Measurements from ENCODE around the gene SRPX. TPM values are rescaled to one million over a fixed set of nuclear protein-coding genes. Genes with fewer than 3 reads are reported as not detected.

SRPX gene
- total RNA-seq, 1 donor = 0.10 TPM

GRCh38 chrX:38221391-38221929 is 789 bp upstream of the SRPX start:
- peaks cover 21% of the 10 kb centered on the region for H3K27me3 ChIP-seq (ENCODE audit: insufficient read depth, low read length)
- no peaks in the 10 kb centered on the region for H3K9me3 ChIP-seq (ENCODE audit: low read depth, low read length)

GRCh38 chrX:38220024-38220414 is 652 bp downstream of the SRPX start:
- H3K4me3 ChIP-seq (ENCODE audit: low read length) = no peak overlapping the region
- H3K27me3 ChIP-seq (ENCODE audit: insufficient read depth, low read length) = peaks cover 18% of the 10 kb centered on the region
- H3K9me3 ChIP-seq (ENCODE audit: low read depth, low read length) = no peaks in the 10 kb centered on the region
- H3K4me1 ChIP-seq (ENCODE audit: insufficient read depth, low read length) = peaks cover 6% of the 10 kb centered on the region

More at GRCh38 chrX:38221391-38221929, 789 bp upstream of the SRPX start:
- Histone ChIP-seq H3K4me1 (ENCODE audit: insufficient read depth, low read length) (peaks cover 6% of the 10 kb centered on the region), H3K4me3 (ENCODE audit: low read length) (no peak overlapping the region)

- peaks cover 14% of the 10 kb centered on the region for H3K27me3 ChIP-seq (ENCODE audit: insufficient read depth, low read length)
- no peaks in the 10 kb centered on the region for H3K9me3 ChIP-seq (ENCODE audit: low read depth, low read length)
- peaks cover 6% of the 10 kb centered on the region for H3K4me1 ChIP-seq (ENCODE audit: insufficient read depth, low read length)
- H3K4me3 ChIP-seq (ENCODE audit: low read length) = no peak overlapping the region
Measured at GRCh38 chrX:38216642-38217041, 4.0 kb downstream of the SRPX start.

- Histone ChIP-seq H3K27me3 (ENCODE audit: insufficient read depth, low read length) (peaks cover 12% of the 10 kb centered on the region), H3K4me3 (ENCODE audit: low read length) (no peak overlapping the region), H3K9me3 (ENCODE audit: low read depth, low read length) (no peaks in the 10 kb centered on the region), H3K4me1 (ENCODE audit: insufficient read depth, low read length) (no peaks in the 10 kb centered on the region)
Measured at GRCh38 chrX:38214551-38215531, 5.8 kb downstream of the SRPX start.

- H3K4me1 ChIP-seq (ENCODE audit: insufficient read depth, low read length) = no peaks in the 10 kb centered on the region
- H3K4me3 ChIP-seq (ENCODE audit: low read length) = no peak overlapping the region
- H3K27me3 ChIP-seq (ENCODE audit: insufficient read depth, low read length) = peaks cover 4% of the 10 kb centered on the region
- no peaks in the 10 kb centered on the region for H3K9me3 ChIP-seq (ENCODE audit: low read depth, low read length)
Measured at GRCh38 chrX:38214044-38214443, 6.6 kb downstream of the SRPX start.

- Histone ChIP-seq H3K4me3 (ENCODE audit: low read length) (no peak overlapping the region), H3K9me3 (ENCODE audit: low read depth, low read length) (no peaks in the 10 kb centered on the region), H3K4me1 (ENCODE audit: insufficient read depth, low read length) (no peaks in the 10 kb centered on the region), H3K27me3 (ENCODE audit: insufficient read depth, low read length) (no peaks in the 10 kb centered on the region)
Measured at GRCh38 chrX:38211891-38212635, 8.6 kb downstream of the SRPX start.

- H3K9me3 ChIP-seq (ENCODE audit: low read depth, low read length) = no peaks in the 10 kb centered on the region
- H3K27me3 ChIP-seq (ENCODE audit: insufficient read depth, low read length) = no peaks in the 10 kb centered on the region
- no peaks in the 10 kb centered on the region for H3K4me1 ChIP-seq (ENCODE audit: insufficient read depth, low read length)
- no peak overlapping the region for H3K4me3 ChIP-seq (ENCODE audit: low read length)
Measured at GRCh38 chrX:38206542-38206941, 14.1 kb downstream of the SRPX start.

GRCh38 chrX:38206036-38206435 is 14.6 kb downstream of the SRPX start:
- Histone ChIP-seq H3K27me3 (ENCODE audit: insufficient read depth, low read length) (no peaks in the 10 kb centered on the region), H3K4me3 (ENCODE audit: low read length) (no peak overlapping the region), H3K9me3 (ENCODE audit: low read depth, low read length) (no peaks in the 10 kb centered on the region), H3K4me1 (ENCODE audit: insufficient read depth, low read length) (no peaks in the 10 kb centered on the region)

- H3K4me1 ChIP-seq (ENCODE audit: insufficient read depth, low read length) = no peaks in the 10 kb centered on the region
- H3K9me3 ChIP-seq (ENCODE audit: low read depth, low read length) = no peaks in the 10 kb centered on the region
- no peak overlapping the region for H3K4me3 ChIP-seq (ENCODE audit: low read length)
- no peaks in the 10 kb centered on the region for H3K27me3 ChIP-seq (ENCODE audit: insufficient read depth, low read length)
Measured at GRCh38 chrX:38205039-38205438, 15.6 kb downstream of the SRPX start.

- H3K9me3 ChIP-seq (ENCODE audit: low read depth, low read length) = no peaks in the 10 kb centered on the region
- H3K27me3 ChIP-seq (ENCODE audit: insufficient read depth, low read length) = no peaks in the 10 kb centered on the region
- H3K4me3 ChIP-seq (ENCODE audit: low read length) = no peak overlapping the region
- no peaks in the 10 kb centered on the region for H3K4me1 ChIP-seq (ENCODE audit: insufficient read depth, low read length)
Measured at GRCh38 chrX:38192007-38192810, 28.5 kb downstream of the SRPX start.

- Histone ChIP-seq H3K9me3 (ENCODE audit: low read depth, low read length) (no peaks in the 10 kb centered on the region), H3K27me3 (ENCODE audit: insufficient read depth, low read length) (no peaks in the 10 kb centered on the region), H3K4me3 (ENCODE audit: low read length) (no peak overlapping the region), H3K4me1 (ENCODE audit: insufficient read depth, low read length) (no peaks in the 10 kb centered on the region)
Measured at GRCh38 chrX:38189431-38190250, 31.0 kb downstream of the SRPX start.

- H3K4me3 ChIP-seq (ENCODE audit: low read length) = no peak overlapping the region
- no peaks in the 10 kb centered on the region for H3K27me3 ChIP-seq (ENCODE audit: insufficient read depth, low read length)
- H3K4me1 ChIP-seq (ENCODE audit: insufficient read depth, low read length) = no peaks in the 10 kb centered on the region
- no peaks in the 10 kb centered on the region for H3K9me3 ChIP-seq (ENCODE audit: low read depth, low read length)
Measured at GRCh38 chrX:38183596-38183995, 37.1 kb downstream of the SRPX start.

- Histone ChIP-seq H3K4me1 (ENCODE audit: insufficient read depth, low read length) (no peaks in the 10 kb centered on the region), H3K4me3 (ENCODE audit: low read length) (no peak overlapping the region), H3K9me3 (ENCODE audit: low read depth, low read length) (no peaks in the 10 kb centered on the region), H3K27me3 (ENCODE audit: insufficient read depth, low read length) (no peaks in the 10 kb centered on the region)
Measured at GRCh38 chrX:38181357-38181756, 39.3 kb downstream of the SRPX start.

- H3K4me1 ChIP-seq (ENCODE audit: insufficient read depth, low read length) = no peaks in the 10 kb centered on the region
- H3K27me3 ChIP-seq (ENCODE audit: insufficient read depth, low read length) = no peaks in the 10 kb centered on the region
Measured at GRCh38 chrX:38178396-38178795, 42.3 kb downstream of the SRPX start.

More at GRCh38 chrX:38178396-38178795, 42.3 kb downstream of the SRPX start:
- Histone ChIP-seq H3K9me3 (ENCODE audit: low read depth, low read length) (no peaks in the 10 kb centered on the region), H3K4me3 (ENCODE audit: low read length) (no peak overlapping the region)
